ENCODE measurements around the gene SCN5A. TPM values are rescaled to one million over a fixed set of nuclear protein-coding genes. Genes with fewer than 3 reads are reported as not detected.
A peak's percentile ranks its signal among the peaks of the same experiment; 100 is the strongest.

The SCN5A gene
- total RNA-seq, 1 experiment from 2014 or later, result 13.6 TPM

DNA sequence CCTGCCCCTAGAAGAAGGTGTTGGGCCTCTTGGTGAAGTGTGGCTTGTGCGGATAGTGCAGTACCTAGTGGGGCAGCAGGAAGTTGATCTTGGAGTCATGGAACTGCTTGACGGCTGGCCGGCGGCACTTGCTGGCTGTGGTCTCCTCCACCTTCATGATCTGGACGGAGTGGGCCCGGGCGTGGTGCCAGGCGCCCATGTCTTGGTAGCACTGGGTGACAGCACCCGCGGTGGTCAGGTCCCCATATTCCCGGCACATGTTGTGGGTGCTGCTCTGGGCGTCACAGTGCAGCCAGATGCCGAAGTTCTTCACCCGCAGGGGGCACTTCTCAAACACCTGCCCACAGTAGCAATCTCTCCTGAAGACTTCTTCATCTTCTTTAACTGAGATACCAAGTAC, 122.7 kb downstream of the SCN5A start (continued):
- TF ChIP-seq FOXJ3 (CRISPR knock-in tag; IDR thresholded peaks at IDR 0.05; ENCODE audit: borderline replicate concordance) (no peak), CREB1 (CRISPR knock-in tag; IDR thresholded peaks at IDR 0.05) (no peak), JUN (CRISPR knock-in tag; IDR thresholded peaks at IDR 0.05) (no peak)

DNA sequence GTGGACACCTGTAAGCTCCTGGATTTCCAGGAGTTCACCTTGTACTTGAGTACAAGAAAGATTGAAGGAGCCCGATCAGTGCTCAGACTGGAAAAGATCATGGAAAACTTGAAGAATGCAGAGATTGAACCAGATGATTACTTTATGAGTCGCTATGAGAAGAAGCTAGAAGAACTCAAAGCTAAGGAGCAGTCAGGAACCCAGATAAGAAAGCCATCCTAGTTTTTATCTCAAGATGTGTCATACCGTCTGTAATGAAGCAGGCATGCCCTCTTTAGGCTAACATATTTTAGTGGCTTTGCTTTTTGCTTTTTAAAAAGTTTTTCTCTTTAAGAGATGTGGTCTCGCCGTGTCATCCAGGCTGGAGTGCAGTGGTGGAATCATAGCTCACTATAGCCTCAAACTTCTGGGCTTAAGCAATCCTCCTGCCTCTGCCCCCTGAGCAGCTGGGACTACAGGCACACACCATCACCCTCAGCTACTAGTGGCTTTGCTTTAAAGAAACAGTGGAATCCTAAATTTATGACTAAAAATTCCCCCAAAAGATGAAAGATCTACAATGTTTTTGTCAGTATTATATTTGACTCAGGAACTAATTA, 125.2 kb downstream of the SCN5A start:
- POLR2A ChIA-PET, result no interaction called here
- TF ChIP-seq FOXK1 (CRISPR knock-in tag; IDR thresholded peaks at IDR 0.05) (no peak), RELA (CRISPR knock-in tag; IDR thresholded peaks at IDR 0.05; ENCODE audit: borderline replicate concordance) (no peak), ZNF263 (CRISPR knock-in tag; IDR thresholded peaks at IDR 0.05; ENCODE audit: low read depth) (no peak), TEAD4 (CRISPR knock-in tag; IDR thresholded peaks at IDR 0.05) (no peak), FOXJ3 (CRISPR knock-in tag; IDR thresholded peaks at IDR 0.05; ENCODE audit: borderline replicate concordance) (no peak), CBFB (CRISPR knock-in tag; IDR thresholded peaks at IDR 0.05; ENCODE audit: low read depth) (no peak), KAT7 (CRISPR knock-in tag; IDR thresholded peaks at IDR 0.05; ENCODE audit: borderline replicate concordance) (no peak), RORB (CRISPR knock-in tag; IDR thresholded peaks at IDR 0.05) (no peak), NR3C1 (CRISPR knock-in tag; conservative IDR thresholded peaks at IDR 0.05; ENCODE audit: low read depth) (no peak), SP1 (CRISPR knock-in tag; conservative IDR thresholded peaks at IDR 0.05) (no peak), GTF2I (CRISPR knock-in tag; conservative IDR thresholded peaks at IDR 0.05) (no peak)
- TF ChIP-seq, protein P1, sequence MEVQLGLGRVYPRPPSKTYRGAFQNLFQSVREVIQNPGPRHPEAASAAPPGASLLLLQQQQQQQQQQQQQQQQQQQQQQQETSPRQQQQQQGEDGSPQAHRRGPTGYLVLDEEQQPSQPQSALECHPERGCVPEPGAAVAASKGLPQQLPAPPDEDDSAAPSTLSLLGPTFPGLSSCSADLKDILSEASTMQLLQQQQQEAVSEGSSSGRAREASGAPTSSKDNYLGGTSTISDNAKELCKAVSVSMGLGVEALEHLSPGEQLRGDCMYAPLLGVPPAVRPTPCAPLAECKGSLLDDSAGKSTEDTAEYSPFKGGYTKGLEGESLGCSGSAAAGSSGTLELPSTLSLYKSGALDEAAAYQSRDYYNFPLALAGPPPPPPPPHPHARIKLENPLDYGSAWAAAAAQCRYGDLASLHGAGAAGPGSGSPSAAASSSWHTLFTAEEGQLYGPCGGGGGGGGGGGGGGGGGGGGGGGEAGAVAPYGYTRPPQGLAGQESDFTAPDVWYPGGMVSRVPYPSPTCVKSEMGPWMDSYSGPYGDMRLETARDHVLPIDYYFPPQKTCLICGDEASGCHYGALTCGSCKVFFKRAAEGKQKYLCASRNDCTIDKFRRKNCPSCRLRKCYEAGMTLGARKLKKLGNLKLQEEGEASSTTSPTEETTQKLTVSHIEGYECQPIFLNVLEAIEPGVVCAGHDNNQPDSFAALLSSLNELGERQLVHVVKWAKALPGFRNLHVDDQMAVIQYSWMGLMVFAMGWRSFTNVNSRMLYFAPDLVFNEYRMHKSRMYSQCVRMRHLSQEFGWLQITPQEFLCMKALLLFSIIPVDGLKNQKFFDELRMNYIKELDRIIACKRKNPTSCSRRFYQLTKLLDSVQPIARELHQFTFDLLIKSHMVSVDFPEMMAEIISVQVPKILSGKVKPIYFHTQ (CRISPR knock-in tag; IDR thresholded peaks at IDR 0.05), result no peak
- TF ChIP-seq, protein P2, sequence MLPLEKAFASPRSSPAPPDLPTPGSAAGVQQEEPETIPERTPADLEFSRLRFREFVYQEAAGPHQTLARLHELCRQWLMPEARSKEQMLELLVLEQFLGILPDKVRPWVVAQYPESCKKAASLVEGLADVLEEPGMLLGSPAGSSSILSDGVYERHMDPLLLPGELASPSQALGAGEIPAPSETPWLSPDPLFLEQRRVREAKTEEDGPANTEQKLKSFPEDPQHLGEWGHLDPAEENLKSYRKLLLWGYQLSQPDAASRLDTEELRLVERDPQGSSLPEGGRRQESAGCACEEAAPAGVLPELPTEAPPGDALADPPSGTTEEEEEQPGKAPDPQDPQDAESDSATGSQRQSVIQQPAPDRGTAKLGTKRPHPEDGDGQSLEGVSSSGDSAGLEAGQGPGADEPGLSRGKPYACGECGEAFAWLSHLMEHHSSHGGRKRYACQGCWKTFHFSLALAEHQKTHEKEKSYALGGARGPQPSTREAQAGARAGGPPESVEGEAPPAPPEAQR (CRISPR knock-in tag; IDR thresholded peaks at IDR 0.05), result no peak
- TF ChIP-seq, protein P3, sequence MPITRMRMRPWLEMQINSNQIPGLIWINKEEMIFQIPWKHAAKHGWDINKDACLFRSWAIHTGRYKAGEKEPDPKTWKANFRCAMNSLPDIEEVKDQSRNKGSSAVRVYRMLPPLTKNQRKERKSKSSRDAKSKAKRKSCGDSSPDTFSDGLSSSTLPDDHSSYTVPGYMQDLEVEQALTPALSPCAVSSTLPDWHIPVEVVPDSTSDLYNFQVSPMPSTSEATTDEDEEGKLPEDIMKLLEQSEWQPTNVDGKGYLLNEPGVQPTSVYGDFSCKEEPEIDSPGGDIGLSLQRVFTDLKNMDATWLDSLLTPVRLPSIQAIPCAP (CRISPR knock-in tag; IDR thresholded peaks at IDR 0.05), result no peak
- no peak overlapping the region for H3K27ac Mint-ChIP-seq

DNA sequence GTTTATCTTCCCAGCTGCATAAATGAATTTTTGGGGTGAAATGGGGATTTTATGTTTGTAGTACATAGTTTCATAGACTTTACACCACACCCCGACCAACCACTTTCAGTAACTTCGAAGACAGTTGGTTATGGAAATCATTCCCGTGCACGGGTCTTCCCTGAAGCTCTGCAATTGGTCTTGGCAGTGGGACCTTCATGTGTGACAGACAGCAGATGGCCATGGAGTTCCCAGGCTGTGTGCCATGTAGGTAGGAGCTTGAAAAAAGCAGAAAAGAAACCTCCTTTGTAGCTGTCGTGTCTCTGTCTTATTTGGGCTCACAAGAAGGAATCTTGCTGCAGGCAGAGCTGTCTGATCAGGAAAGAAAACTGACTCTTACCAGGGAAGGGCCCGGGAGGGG, 127.5 kb downstream of the SCN5A start:
- H3K9me3 Mint-ChIP-seq, result no peaks in the 10 kb centered on the region
- no peak overlapping the region for H3K4me3 Mint-ChIP-seq
- H3K27me3 Mint-ChIP-seq (ENCODE audit: low read depth), result no peaks in the 10 kb centered on the region
- ATAC-seq (no peak), DNase-seq (ENCODE audit: low spot score) (no peak)
- peak overlapping the region; percentile 20; the same call in 1 of the 2 replicates for H3K27ac Mint-ChIP-seq
- ChIA-PET POLR2A (interaction anchor here (0.8 kb wide), 1 partner anchor 119 kb away, joined by 3 read pairs; no protein-coding TSS in a partner anchor), CTCF (interaction anchor here (0.5 to 6.1 kb wide), 45 partner anchors 9 to 493 kb away, joined by 3 to 198 read pairs (median 5); partner anchors contain the start of genes EXOG, PLCD1, SCN5A and XYLB)
- peaks cover 36% of the 10 kb centered on the region for H3K4me1 Mint-ChIP-seq
- TF ChIP-seq, protein P4, sequence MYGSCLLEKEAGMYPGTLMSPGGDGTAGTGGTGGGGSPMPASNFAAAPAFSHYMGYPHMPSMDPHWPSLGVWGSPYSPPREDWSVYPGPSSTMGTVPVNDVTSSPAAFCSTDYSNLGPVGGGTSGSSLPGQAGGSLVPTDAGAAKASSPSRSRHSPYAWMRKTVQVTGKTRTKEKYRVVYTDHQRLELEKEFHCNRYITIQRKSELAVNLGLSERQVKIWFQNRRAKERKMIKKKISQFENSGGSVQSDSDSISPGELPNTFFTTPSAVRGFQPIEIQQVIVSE (CRISPR knock-in tag; IDR thresholded peaks at IDR 0.05; ENCODE audit: borderline replicate concordance), result no peak
- TF ChIP-seq, protein P2 (CRISPR knock-in tag; IDR thresholded peaks at IDR 0.05), result no peak
- TF ChIP-seq TCF7 (CRISPR knock-in tag; IDR thresholded peaks at IDR 0.05; ENCODE audit: low read depth), result no peak
- peaks cover 36% of the 10 kb centered on the region for H3K36me3 Mint-ChIP-seq

More for the DNA sequence above, 125.2 kb downstream of the SCN5A start:
- ATAC-seq (no peak), DNase-seq (ENCODE audit: low spot score) (no peak)
- Mint-ChIP-seq H3K4me3 (no peak overlapping the region), H3K36me3 (peaks cover 36% of the 10 kb centered on the region), H3K4me1 (peaks cover 26% of the 10 kb centered on the region), H3K9me3 (no peaks in the 10 kb centered on the region), H3K27me3 (ENCODE audit: low read depth) (no peaks in the 10 kb centered on the region)
- CTCF ChIA-PET, result interaction anchor here (0.9 to 1.7 kb wide), 4 partner anchors 99 to 138 kb away, joined by 3 to 6 read pairs (median 6); no protein-coding TSS in a partner anchor

Data from WTC11 (cell line).